Astrocyte of the cerebellum (primary cell): ENCODE measurements around the gene YEATS2.

Experiments
- DNase-seq: peaks from one replicate; pipeline ENCODE4 v3.0.0-alpha.2; 2011; ENCODE audit warnings: low read depth
- H3K4me3 ChIP-seq: 2 replicates; pipeline ENCODE4 v1.5.1; 2011; ENCODE audit warnings: mild to moderate bottlenecking, low read depth, low read length, moderate library complexity
- CTCF ChIP-seq: IDR thresholded peaks from 2 replicates; pipeline ENCODE4 v1.5.1; 2012; ENCODE audit warnings: low read length, low read depth, moderate library complexity, mild to moderate bottlenecking; ENCODE audit errors: missing control alignments
- in situ Hi-C: cut with HindIII; loops from 2 replicates; pipeline ENCODE4 v1.10.0; 2017; ENCODE audit warnings: low sequenced_read_pairs

The YEATS2 gene

GRCh38 chr3:183711516-183711915, 13.9 kb downstream of the YEATS2 start:
- in situ Hi-C loops = no loop called here

DNA sequence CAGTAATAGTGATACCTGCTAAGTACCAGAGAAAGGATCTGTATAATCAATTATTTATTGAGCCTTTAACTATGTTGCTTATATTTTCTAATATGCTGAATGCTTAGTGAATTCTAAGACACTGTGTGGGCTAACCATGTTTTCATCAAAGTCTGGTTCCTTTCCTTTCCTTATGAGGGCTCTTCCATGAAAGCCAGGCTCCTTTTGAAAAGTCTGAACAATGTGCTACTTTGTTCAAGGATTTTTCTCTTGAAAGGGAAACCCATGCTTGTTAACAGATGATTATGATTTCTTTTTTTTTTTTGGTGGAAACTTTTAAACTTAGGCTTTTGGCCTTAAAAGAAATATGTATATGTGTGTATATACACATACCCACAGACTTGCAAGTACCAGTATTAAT, 17.0 kb downstream of the YEATS2 start:
- TF ChIP-seq CTCF = no peak
- H3K4me3 ChIP-seq = no peak overlapping the region
- in situ Hi-C loops = no loop called here
- no peak for DNase-seq

More at GRCh38 chr3:183711516-183711915, 13.9 kb downstream of the YEATS2 start:
- no peak overlapping the region for H3K4me3 ChIP-seq
- DNase-seq = no peak
- TF ChIP-seq CTCF = no peak

- TF ChIP-seq CTCF = no peak
- no peak for DNase-seq
- no peak overlapping the region for H3K4me3 ChIP-seq
- in situ Hi-C loops = no loop called here
These were observed 20.4 kb downstream of the YEATS2 start for GRCh38 chr3:183718012-183718411.

- H3K4me3 ChIP-seq = no peak overlapping the region
- in situ Hi-C loops = no loop called here
- no peak for DNase-seq
- TF ChIP-seq CTCF = no peak
These were observed 27.8 kb downstream of the YEATS2 start for GRCh38 chr3:183725387-183725786.

DNA sequence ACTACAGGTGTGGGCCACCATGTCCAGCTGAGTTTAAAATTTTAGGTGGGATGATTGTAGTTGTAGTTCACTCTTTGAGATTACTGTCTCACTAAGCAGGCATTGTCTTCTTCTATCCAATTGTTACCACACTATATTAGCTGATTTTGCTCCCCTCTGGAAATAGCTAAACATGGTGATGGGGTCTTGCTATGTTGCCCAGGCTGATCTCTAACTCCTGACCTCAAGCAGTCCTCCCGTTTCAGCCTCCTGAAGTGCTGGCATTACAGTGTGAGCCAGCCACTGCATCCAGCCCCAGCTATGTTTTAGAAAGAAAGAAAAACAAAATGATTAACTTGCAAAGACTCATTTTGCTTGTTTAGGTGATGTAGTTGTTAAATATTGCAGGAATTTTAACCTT, 30.6 kb downstream of the YEATS2 start:
- TF ChIP-seq CTCF = no peak
- in situ Hi-C loops = no loop called here
- no peak overlapping the region for H3K4me3 ChIP-seq
- no peak for DNase-seq

- H3K4me3 ChIP-seq = no peak overlapping the region
- in situ Hi-C loops = no loop called here
- TF ChIP-seq CTCF = no peak
These were observed 32.8 kb downstream of the YEATS2 start for GRCh38 chr3:183730361-183730760.

GRCh38 chr3:183731611-183732010, 34.0 kb downstream of the YEATS2 start:
- in situ Hi-C loops = no loop called here
- TF ChIP-seq CTCF = no peak
- DNase-seq = no peak
- no peak overlapping the region for H3K4me3 ChIP-seq

More at GRCh38 chr3:183730361-183730760, 32.8 kb downstream of the YEATS2 start:
- no peak for DNase-seq
